ENCODE results near the gene RPL12.

RPL12 gene

DNA sequence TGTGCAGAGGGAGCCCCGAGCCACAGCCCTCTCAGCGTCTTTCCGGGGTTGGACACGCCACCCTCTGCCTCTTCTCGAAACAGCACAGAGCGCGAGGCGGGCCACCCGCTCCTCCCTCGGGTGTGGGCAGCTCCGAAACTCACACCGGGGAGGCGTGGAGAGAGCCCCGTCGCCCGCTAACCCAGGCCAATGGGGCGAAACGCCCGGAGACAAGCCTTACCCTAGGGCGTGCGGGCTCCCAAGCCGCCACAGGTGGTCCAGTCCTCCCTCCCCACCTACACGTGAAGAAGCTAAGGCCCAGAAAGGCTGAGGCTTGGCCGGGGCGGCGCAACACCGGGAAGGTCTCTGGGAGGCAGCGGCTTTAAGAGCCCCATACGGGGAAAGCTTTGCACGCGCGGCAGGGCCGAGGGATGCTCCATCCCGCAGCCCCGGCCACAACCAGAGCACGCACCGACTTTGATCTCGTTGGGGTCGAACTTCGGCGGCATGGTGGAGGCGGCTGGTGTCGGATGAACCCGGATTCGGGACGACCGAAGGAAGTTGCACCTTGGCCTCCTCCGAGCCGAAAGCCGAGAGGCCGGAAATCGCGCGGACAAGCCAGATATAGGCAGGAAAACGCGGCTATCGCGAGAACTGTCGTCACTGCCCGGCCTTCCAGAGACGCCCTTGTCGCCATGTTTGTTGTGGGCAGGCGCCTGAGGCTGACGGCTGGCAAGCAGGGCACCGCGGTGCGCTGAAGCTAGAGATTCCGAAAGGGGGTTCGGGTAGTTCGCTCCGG is at the start of gene RPL12, which contains the start of gene LRSAM1:
Gene RPL12 (minus strand): TSS at position 577 of the 778 bp plus-strand sequence. CDS start 89 bp downstream, at position 488.
Gene LRSAM1 (plus strand): TSS at position 681 of the 778 bp plus-strand sequence. CDS start 3,018 bp downstream, outside the sequence.
- peak; percentile 96 for DNase-seq (ENCODE audit: low read depth, low spot score)

- no peak for DNase-seq (ENCODE audit: low read depth, low spot score)
These were observed 49.7 kb upstream of the RPL12 start for GRCh38 chr9:127500862-127501261.

DNA sequence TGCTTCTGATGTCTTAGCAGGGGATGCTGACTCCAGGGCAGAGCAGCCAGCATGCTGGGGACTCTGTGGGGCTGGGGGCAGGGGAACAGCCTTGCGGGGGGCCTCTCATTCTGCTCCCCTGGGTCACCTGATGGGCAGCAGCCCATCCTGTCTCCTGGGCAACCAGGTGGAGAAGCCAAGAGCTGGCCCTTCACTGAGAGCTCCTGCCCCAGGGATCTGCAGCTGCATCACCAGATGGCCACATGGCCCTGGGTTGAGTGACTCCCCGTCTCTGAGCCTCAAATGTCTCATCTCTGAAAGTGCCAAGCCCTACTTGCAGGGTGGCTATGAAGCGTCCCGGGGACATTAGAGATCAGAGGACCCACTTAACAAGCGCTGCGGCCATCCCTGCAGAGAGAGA is 49.2 kb upstream of the RPL12 start:
- DNase-seq (ENCODE audit: low read depth, low spot score), result no peak

GRCh38 chr9:127498298-127498697 is 47.1 kb upstream of the RPL12 start:
- no peak for DNase-seq (ENCODE audit: low read depth, low spot score)

DNA sequence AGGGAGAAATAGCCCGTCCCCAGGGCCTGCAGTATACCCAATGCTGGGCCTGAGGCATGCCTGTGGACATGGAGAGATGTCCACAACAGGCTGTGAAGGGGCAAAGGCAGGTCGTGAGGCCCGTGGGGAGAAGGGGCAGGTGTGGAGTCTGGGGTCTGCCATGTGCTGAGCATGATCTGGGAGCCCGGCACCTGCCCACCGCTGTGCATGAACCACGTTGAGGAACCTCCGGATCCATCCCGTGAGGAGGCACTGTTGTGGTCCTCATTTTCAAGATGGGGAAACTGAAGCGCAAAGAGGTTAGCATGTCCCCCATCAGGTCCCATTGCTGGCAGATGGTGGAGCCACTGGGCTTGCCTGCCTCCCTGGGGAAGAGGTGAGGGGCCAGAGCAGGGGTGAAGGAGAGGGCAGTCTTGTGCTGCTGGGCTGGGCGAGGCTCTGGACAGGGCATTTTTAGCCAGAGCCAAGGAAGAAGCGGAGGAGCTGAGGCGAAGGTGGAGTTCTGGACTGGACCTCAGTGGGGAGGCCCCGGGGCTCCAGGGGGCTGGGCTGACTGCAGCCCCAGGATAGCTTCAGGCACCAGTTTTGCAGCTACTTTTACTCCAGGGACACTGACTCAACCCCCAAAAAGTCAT is 46.6 kb upstream of the RPL12 start:
- DNase-seq (ENCODE audit: low read depth, low spot score), result no peak

- no peak for DNase-seq (ENCODE audit: low read depth, low spot score)
These were observed 45.8 kb upstream of the RPL12 start for GRCh38 chr9:127496974-127497373.

DNA sequence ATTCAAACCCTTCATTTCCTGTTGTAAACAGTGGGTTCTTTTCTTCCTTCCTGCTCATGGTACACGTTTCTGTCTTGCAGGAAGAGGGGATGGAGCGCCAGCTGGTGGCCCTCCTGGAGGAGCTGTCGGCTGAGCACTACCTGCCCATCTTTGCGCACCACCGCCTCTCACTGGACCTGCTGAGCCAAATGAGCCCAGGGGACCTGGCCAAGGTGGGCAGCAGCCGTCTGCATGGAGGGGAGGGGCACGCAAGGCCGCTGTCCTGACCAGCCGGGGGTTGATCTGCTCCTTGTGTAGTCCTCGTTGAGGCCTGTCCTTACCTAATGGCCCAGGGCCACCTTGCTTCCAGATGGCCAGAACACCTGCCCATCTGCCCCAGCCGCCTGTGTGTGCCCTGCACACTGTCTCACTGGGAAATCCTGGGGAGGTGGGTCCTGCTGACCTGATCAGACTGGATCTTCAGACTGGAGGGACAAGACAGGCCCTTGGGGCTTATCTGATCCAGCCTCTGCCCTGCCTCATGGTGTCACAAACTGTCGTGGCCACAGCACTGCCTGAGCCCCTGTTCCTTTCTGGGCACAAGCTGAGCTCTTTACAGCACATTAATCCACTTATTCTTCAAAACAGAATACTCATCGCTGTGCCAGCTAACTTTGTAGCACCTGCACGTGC is 44.8 kb upstream of the RPL12 start:
- DNase-seq (ENCODE audit: low read depth, low spot score), result no peak

- no peak for DNase-seq (ENCODE audit: low read depth, low spot score)
These were observed 43.1 kb upstream of the RPL12 start for GRCh38 chr9:127494304-127494702.

- no peak for DNase-seq (ENCODE audit: low read depth, low spot score)
These were observed 42.5 kb upstream of the RPL12 start for GRCh38 chr9:127493592-127494303.

GRCh38 chr9:127492616-127493015 is 41.4 kb upstream of the RPL12 start:
- DNase-seq (ENCODE audit: low read depth, low spot score), result no peak

DNA sequence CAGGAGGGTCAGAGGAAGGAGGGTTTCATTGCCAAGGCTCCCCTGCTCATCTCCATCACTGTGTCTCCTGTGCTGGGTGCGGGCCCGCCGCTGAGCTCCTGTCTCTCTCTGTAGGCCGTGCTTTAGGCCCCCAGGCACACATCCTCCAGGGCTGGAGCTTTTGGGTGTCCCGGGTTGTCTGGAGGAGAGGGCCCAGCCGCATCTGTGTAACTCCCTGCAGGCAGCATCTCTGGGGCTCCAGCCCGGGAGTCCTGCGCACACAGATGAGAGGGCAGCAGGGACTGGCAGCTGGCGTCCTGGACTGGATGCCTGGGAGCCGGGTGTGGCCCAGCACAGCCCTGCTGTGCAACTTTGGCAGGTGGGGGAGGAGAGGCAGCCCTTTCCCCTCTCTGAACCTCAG is 40.3 kb upstream of the RPL12 start:
- no peak for DNase-seq (ENCODE audit: low read depth, low spot score)

GRCh38 chr9:127490535-127491230 is 39.5 kb upstream of the RPL12 start:
- no peak for DNase-seq (ENCODE audit: low read depth, low spot score)

DNA sequence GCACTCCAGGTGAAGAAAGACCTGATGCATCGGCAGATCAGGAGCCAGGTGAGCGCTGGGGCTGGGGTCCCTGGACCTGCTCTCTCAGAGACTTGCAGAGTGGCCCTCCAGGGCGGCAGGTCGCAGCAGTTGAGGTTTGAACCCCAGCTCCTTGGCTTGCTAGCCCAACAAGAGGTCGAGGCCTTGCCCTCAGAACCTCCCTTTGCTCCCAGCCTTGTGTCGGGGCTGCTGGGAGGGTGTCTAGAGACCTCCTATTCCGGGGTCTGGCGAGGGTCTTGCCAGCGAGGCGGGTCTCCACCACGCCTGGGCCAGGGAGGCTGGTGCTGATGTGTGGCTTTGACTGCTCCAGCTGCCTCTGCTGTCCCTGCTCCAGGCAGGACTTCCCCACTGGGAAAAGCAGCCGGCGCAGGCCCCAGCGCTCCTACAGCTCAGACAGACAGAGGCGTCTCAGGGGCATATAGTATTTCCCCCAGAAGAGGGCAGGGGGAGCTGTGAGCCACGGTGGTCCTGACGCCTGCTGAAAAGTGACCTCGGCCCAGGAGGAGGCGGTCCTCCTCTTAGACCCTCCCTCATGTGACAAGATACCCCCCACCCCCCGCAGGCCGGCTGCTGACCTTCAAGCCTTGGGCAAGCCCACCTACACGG is 38.4 kb upstream of the RPL12 start:
- DNase-seq (ENCODE audit: low read depth, low spot score), result no peak

GRCh38 chr9:127488946-127489345 is 37.7 kb upstream of the RPL12 start:
- DNase-seq (ENCODE audit: low read depth, low spot score), result no peak

- DNase-seq (ENCODE audit: low read depth, low spot score), result no peak
These were observed 34.8 kb upstream of the RPL12 start for GRCh38 chr9:127485995-127486394.

DNA sequence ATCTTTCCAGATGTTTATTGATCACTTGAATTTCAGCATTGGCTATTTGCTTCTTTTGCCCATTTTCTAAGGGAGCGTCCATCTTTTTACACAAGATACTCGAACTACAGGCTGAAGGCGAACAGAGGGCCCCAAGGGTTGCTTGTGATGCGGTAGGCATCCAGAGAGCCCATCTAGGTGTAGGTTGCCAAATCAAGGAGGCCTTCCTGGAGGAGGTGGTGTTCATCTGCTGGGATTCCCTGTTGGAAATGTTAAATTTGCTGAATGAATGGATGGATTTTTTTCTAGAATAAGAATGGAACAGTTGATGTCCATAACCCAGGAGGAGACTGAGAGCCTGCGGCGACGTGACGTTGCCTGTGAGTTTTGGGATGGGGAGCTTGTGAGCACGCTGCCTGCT is 31.5 kb upstream of the RPL12 start:
- DNase-seq (ENCODE audit: low read depth, low spot score), result no peak

- no peak for DNase-seq (ENCODE audit: low read depth, low spot score)
These were observed 28.4 kb upstream of the RPL12 start for GRCh38 chr9:127479507-127480081.

- no peak for DNase-seq (ENCODE audit: low read depth, low spot score)
These were observed 23.4 kb upstream of the RPL12 start for GRCh38 chr9:127474592-127474991.

- DNase-seq (ENCODE audit: low read depth, low spot score), result no peak
These were observed 22.7 kb upstream of the RPL12 start for GRCh38 chr9:127473932-127474331.

GRCh38 chr9:127473501-127473900 is 22.3 kb upstream of the RPL12 start:
- DNase-seq (ENCODE audit: low read depth, low spot score), result no peak
